Activated CD4-positive, alpha-beta T cell treated with anti-CD3 and anti-CD28 coated beads, Interleukin-2, Interleukin-6, amounts not matched to agents 100 ng/mL and 50 ng/mL, durations not matched to agents 16 hours and 8 hours (primary cell): ENCODE results near the gene SYT13.

Experiments used
- DNase-seq: peaks from one replicate; pipeline ENCODE4 v3.0.0-alpha.2; 2020

Gene SYT13

DNA sequence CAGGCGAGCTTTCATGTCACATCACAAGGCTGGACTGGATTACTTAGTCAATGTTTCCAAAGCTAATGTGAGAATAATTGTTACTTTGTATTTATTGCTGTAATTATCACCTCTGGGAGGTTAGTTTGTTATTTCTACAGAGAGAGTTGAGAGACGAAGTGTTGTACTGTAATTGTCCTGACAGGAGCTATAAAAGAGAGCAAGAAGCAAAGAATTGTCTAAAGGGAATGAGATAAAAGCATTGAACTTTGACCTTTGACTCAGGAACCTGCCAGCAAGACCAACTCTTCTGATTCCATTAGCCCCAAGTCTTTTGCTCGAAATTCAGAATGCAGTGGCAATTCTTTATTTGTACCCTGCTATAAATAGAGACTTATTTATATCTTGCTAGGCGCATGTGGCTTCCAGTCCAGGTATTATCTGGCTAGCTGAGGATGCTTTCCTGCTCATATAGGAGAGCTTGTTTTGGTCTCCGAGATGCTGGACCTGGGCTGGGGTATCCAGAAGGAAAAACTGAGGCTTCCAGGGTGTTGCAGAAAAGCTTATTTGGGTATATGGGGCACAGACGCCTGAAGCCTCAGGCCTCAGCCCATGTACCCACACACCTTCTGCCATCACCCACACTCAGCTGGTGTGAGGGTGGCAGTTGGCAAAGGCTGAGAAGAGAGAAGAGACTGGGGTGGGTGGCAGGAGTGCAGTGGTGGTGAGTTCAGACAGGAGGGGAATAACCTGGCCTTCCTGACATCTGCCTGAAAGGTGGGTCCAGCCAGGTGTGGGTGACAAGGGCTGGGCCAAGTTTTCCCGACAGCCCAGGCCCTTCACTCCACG, 40.7 kb downstream of the SYT13 start:
- DNase-seq: no peak

DNA sequence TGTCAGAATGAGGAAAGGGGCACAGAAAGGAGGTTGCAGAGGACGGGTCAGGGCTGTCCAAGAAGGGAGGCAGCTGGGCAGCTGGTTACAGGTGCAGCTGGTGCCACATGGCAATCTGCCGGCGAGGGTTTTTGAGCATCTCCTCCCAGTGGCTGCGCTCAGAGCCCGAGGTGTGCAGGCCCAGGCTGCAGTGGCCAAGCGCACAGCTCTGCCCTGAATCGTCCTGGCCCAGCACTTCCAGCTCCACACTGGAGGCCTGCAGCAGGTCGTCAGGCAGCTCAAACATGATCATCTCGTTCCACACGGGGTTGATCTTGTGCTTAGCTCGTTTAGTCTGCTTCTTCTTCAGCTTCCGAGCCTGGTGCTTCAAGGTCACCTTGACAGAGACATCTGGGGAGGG, 42.2 kb downstream of the SYT13 start:
- DNase-seq: no peak

DNA sequence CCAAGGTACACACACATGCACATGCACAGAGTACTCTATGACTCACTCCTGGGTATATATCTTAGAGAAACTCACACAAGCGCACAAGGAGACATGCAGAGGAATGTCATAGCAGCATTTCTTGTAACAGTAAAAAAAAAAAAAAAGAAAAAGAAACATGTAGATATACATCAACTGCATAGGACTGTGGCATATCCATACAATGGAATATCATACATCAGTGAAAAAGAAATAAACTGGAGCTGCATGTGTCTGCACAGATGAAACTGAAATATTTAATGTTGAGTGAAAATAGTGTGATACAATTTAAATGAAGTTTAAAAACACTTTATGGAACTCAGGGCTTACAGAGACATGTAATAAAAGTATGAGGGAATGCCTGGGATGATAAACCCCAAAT, 46.4 kb downstream of the SYT13 start:
- DNase-seq: no peak

- DNase-seq: no peak
These were observed 47.4 kb downstream of the SYT13 start for GRCh38 chr11:45238724-45239123.

- no peak for DNase-seq
These were observed 48.3 kb downstream of the SYT13 start for GRCh38 chr11:45237711-45238315.

- DNase-seq: no peak
These were observed 51.7 kb downstream of the SYT13 start for GRCh38 chr11:45234306-45235006.

DNA sequence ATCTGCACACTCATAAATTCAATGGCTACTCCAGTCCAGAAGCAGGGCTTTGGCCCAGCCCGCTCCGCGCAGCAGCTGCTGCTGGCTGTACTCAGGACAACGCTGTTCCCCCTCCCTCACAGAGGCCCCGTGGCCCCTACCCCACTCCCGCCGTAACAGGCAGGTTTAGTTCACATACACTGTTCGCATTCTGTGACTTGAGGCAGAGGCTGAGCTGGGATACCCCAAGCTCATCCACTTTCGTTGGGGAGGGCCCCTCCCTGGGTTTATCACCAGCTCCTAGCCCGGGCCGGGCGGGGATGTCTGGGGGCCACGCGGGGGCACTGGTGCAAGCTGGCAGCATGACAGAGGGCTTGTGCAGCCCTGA, 52.4 kb downstream of the SYT13 start:
- DNase-seq: no peak

GRCh38 chr11:45233121-45233803, 52.9 kb downstream of the SYT13 start:
- DNase-seq: peak; percentile 77

GRCh38 chr11:45232341-45233080, 53.6 kb downstream of the SYT13 start:
- no peak for DNase-seq

DNA sequence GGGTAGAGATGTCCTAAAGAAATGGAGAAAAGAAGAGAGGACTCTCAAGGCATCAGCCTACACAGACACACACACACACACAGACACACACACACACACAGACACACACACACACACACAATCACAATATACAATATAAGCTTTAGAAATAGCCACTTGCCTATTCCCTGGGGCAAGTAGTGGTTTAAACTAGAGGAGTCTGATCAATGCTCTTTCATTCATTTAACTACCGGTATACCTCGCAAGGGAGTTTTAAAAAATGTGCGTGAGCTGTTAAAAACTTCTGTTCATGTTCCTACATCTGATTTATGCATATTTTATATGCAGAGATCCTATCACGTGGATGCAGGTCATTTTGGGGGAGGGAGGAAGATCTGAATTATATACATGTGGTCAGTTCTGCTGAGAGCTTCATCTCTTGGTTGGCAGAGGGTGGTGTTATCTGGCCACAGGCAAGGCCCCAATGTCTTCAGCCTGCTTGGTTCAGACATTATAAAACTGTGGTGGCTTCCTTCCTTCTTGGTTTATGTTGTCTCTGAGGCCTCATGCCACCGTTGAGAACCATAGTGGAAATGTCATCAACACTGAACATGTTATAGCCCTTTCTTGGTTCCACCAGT, 56.6 kb downstream of the SYT13 start:
- no peak for DNase-seq

- no peak for DNase-seq
These were observed 58.3 kb downstream of the SYT13 start for GRCh38 chr11:45227836-45228235.

GRCh38 chr11:45226901-45227300, 59.2 kb downstream of the SYT13 start:
- DNase-seq: no peak

DNA sequence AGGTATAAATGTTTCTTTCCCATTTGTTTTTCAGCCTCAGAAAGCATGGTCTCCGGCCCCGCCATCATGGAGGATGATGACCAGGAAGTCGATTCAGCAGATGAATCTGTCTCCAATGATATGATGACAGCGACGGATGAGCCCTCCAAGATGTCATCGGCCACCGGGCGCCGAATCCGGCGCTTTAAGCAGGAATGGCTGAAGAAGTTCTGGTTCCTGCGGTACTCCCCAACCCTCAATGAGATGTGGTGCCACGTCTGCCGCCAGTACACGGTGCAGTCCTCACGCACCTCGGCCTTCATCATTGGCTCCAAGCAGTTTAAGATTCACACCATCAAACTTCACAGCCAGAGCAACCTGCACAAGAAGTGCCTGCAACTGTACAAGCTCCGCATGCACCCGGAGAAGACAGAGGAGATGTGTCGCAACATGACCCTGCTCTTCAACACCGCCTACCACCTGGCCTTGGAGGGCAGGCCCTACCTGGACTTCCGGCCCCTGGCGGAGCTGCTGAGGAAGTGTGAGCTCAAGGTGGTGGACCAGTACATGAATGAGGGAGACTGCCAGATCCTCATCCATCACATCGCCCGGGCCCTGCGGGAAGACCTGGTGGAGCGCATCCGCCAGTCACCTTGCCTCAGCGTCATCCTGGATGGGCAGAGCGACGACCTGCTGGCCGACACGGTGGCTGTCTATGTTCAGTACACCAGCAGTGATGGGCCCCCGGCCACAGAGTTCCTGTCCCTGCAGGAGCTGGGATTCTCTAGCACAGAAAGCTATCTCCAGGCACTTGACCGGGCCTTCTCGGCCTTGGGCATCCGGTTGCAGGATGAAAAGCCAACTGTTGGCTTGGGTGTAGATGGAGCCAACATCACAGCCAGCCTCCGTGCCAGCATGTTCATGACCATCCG, 59.9 kb downstream of the SYT13 start:
- no peak for DNase-seq

DNA sequence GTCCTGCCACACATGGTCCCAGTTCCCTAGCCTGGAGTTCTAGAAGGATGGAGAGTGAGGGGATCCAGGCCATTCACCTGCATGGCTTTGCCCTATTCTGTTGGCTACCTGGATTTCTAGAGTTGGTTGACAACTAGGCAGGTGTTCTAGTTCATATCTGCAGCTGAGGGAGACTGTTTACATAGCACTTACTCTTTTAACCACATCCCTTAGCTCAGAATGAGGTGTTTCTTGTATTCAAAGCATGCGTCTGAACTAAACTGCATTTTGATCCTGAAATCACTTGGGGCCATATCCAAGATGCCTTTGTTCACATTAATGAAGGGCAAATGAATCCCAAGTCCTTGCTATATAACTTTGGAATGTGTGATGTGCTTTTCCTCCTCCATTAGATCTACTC, 60.9 kb downstream of the SYT13 start:
- no peak for DNase-seq

DNA sequence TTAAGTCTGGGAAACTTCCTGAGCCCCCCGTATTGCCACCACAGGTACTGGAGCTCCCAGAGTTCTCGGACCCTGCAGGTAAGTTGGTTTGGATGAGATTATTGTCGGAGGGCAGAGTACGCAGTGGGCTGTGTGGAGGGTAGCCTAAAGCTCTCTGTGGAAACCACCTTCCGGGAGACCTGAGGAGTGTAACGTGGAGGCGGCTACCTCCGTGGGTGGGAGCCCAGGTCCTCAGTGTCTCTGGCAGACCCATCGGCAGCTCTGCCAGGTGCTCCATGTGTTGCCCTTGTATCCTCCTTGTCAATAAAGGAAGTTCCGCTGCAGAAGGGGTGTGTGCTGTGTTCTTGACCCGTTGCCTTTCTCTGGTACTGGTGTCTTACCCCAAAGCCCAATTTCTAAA, 61.4 kb downstream of the SYT13 start:
- DNase-seq: no peak

GRCh38 chr11:45223496-45223895, 62.6 kb downstream of the SYT13 start:
- DNase-seq: no peak

DNA sequence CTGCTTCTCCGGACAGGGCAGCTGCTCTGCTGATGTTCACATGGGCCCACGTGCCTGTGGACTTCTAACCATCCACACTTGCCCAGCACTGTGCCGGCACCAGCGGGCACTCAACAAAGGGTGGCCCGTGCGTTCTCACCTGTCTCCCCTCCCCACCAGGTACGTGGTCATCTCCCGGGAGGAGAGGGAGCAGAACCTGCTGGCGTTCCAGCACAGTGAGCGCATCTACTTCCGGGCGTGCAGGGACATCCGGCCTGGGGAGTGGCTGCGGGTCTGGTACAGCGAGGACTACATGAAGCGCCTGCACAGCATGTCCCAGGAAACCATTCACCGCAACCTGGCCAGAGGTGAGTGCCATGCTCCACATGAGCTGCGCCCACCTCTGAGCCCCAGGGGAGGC, 66.7 kb downstream of the SYT13 start:
- DNase-seq: no peak

DNA sequence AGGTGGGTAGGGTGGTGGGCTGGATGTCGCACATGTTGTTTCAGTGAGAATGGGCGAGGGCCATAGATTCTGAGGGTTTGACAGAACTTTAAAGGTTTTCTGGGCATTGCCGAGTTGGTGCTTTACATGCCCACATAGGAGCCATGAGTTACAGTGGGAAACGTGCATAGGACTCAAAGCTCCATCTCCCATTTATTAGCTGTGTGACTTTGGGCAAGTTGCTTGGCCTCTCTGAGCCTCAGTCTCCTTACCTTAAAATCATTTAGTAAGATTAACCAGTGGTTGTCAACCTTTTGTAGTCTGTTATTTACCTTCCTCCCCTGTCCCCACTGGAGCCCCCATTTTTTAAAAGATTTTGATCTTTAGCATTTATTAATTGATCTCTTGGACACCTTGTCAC, 67.4 kb downstream of the SYT13 start:
- no peak for DNase-seq

DNA sequence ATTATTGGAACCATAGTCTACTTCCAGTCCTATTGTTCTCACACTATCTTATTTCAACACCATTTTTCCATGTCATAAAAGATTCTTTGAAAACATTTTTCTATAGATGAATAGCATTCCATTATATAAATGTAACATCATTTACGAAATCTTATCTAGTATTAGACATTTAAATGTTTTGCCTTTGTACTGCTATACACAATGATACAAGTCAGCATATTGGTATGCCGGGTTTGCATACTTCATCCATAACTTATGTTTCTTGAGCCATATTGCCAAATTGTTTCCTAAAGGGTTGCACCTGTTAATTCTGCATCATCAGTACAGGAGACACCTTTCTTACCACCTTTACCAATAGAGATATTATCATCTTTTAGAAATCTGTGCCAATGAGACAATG, 68.2 kb downstream of the SYT13 start:
- no peak for DNase-seq

DNA sequence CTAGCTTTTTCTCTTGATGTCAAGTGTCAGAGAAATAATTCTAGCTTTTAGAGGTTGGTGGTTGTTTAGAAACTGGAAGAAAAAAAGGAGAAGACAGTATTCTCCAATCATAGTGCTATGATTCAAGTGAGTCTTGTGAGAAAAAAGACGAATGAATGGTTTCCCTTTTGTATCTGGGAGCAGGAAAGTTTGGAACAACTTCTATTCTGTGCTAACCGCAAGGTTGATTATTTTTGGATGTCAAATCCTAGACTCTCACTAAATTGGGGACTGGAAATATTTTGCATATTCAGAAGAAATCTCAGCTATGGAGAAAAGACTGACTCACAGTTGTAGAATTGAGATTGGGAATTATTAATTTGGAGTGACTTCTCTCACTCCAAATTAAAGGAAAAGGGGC, 69.2 kb downstream of the SYT13 start:
- DNase-seq: no peak

DNA sequence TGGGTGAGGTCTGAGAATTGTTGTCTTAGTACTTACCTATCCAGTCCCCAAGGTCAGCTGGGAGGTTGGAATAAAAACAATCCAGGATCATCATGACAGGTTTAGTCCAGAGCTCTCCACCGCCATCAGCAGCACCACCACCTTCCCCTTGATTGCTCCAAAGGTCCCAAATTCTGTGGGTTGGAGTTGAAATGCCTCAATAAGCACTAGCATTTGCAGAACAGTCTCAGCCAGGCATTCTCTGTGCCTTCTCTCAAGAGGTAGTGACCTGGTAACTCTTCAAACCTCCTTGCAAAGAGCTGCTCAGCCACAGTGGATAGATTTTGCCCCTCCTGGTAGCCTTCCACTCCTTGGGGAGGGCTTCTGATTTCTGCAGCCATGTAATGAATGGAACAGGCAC, 70.1 kb downstream of the SYT13 start:
- no peak for DNase-seq
